Endodermal cell (in vitro differentiated cells): Measurements from ENCODE around the gene TNIK. TPM values are rescaled to one million over a fixed set of nuclear protein-coding genes. Genes with fewer than 3 reads are reported as not detected.

Experiments
- DNase-seq: peaks from one replicate; pipeline ENCODE4 v3.0.0-alpha.2; 2017
- H3K27ac ChIP-seq: 2 replicates; pipeline ENCODE4 v1.5.1; 2013; ENCODE audit warnings: mild to moderate bottlenecking, low read depth, low read length, moderate library complexity
- H3K27me3 ChIP-seq: 2 replicates; pipeline ENCODE4 v1.6.1; 2013; ENCODE audit warnings: mild to moderate bottlenecking, low read length, moderate library complexity; ENCODE audit not compliant: insufficient read depth, control insufficient read depth, poor library complexity, severe bottlenecking
- H3K36me3 ChIP-seq: 2 replicates; pipeline ENCODE4 v1.7.0; 2013; ENCODE audit warnings: mild to moderate bottlenecking, low read length, moderate library complexity; ENCODE audit not compliant: control insufficient read depth, insufficient read depth
- H3K4me1 ChIP-seq: one replicate; pipeline ENCODE4 v1.7.0; 2013; ENCODE audit warnings: low read length; ENCODE audit not compliant: control insufficient read depth, insufficient read depth
- H3K4me3 ChIP-seq: 2 replicates; pipeline ENCODE4 v1.5.1; 2013; ENCODE audit warnings: mild to moderate bottlenecking, low read length, moderate library complexity
- H3K9ac ChIP-seq: 2 replicates; pipeline ENCODE4 v1.6.1; 2013; ENCODE audit warnings: mild to moderate bottlenecking, low read length, moderate library complexity; ENCODE audit not compliant: poor library complexity, severe bottlenecking; ENCODE audit errors: extremely low read depth
- H3K9me3 ChIP-seq: 2 replicates; pipeline ENCODE4 v1.6.1; 2013; ENCODE audit warnings: mild to moderate bottlenecking, low read length, moderate library complexity; ENCODE audit not compliant: control insufficient read depth
- H3K27ac Mint-ChIP-seq: 2 replicates; pipeline ENCODE4 v1.8.0; 2020; ENCODE audit warnings: mixed read lengths
- H3K27me3 Mint-ChIP-seq: 2 replicates; pipeline ENCODE4 v1.8.0; 2021; ENCODE audit warnings: mild to moderate bottlenecking, mixed read lengths; ENCODE audit not compliant: insufficient read depth
- H3K36me3 Mint-ChIP-seq: 2 replicates; pipeline ENCODE4 v1.8.0; 2020; ENCODE audit warnings: low read depth, mixed read lengths
- H3K4me1 Mint-ChIP-seq: 2 replicates; pipeline ENCODE4 v1.8.0; 2020; ENCODE audit warnings: mixed read lengths
- H3K4me3 Mint-ChIP-seq: 2 replicates; pipeline ENCODE4 v1.8.0; 2020; ENCODE audit warnings: mild to moderate bottlenecking, moderate library complexity, mixed read lengths
- H3K9me3 Mint-ChIP-seq: 2 replicates; pipeline ENCODE4 v1.8.0; 2020; ENCODE audit warnings: mild to moderate bottlenecking, mixed read lengths
- CTCF ChIP-seq: fragments of 200-600 bp; sonication (generic); conservative IDR thresholded peaks from 2 replicates; pipeline ENCODE4 v1.5.0; 2021; ENCODE audit warnings: antibody characterized with exemption, mild to moderate bottlenecking
- WGBS, 2 experiments: methylation state at CpG; one replicate each; pipeline versions ENCODE4 v1.1.5 to v1.1.7; 2013; ENCODE audit warnings: missing lambda C conversion rate in 2 of 2, mixed read lengths in 1 of 2; ENCODE audit not compliant: insufficient coverage in 1 of 2, insufficient read length in 1 of 2; 5-methylcytosine and 5-hydroxymethylcytosine counted together
- total RNA-seq, 2 donors: library from RNA; stranded (reverse); fragmentation: NEBNext Ultra II Directional in 1 of 2; extraction: Animal tissue kit (Norgen Biotek cat#: 25700) in 1 of 2; gene quantifications; 2 replicates in 1 of 2; 3 replicates in 1 of 2; pipeline ENCODE4 v1.2.1, GENCODE V29; 2021

The TNIK gene
- total RNA-seq, 2 donors from 2014 or later, result 12.2 to 14.9 TPM

- H3K36me3 Mint-ChIP-seq, result no peaks in the 10 kb centered on the region
- 100% methylated on average over 1 to 2 of the region's 2 CpGs for WGBS, 2 experiments
These were observed 101.4 kb downstream of the TNIK start for GRCh38 chr3:171358881-171359198.

GRCh38 chr3:171358181-171358880 is 101.9 kb downstream of the TNIK start:
- Histone ChIP-seq H3K9me3 (no peaks in the 10 kb centered on the region), H3K4me1 (no peaks in the 10 kb centered on the region), H3K27ac (no peak overlapping the region), H3K9ac (no peak overlapping the region), H3K36me3 (no peaks in the 10 kb centered on the region), H3K4me3 (no peak overlapping the region), H3K27me3 (peaks cover 98% of the 10 kb centered on the region)
- Mint-ChIP-seq H3K4me1 (peaks cover 23% of the 10 kb centered on the region), H3K36me3 (no peaks in the 10 kb centered on the region), H3K4me3 (no peak overlapping the region), H3K9me3 (no peaks in the 10 kb centered on the region), H3K27ac (no peak overlapping the region), H3K27me3 (peaks cover 93% of the 10 kb centered on the region)
- WGBS, 2 experiments, result 95% methylated on average over 8 to 10 of the region's 10 CpGs
- no peak for TF ChIP-seq CTCF
- no peak for DNase-seq

More at GRCh38 chr3:171358881-171359198, 101.4 kb downstream of the TNIK start:
- DNase-seq, result no peak
- peaks cover 23% of the 10 kb centered on the region for H3K4me1 Mint-ChIP-seq
- H3K27me3 Mint-ChIP-seq, result peaks cover 88% of the 10 kb centered on the region
- no peak overlapping the region for H3K27ac ChIP-seq
- H3K27me3 ChIP-seq, result peaks cover 93% of the 10 kb centered on the region
- no peak for TF ChIP-seq CTCF
- H3K9me3 ChIP-seq, result no peaks in the 10 kb centered on the region
- H3K9me3 Mint-ChIP-seq, result no peaks in the 10 kb centered on the region
- H3K4me3 ChIP-seq, result no peak overlapping the region
- no peak overlapping the region for H3K27ac Mint-ChIP-seq
- no peaks in the 10 kb centered on the region for H3K36me3 ChIP-seq
- H3K4me3 Mint-ChIP-seq, result no peak overlapping the region
- no peak overlapping the region for H3K9ac ChIP-seq
- H3K4me1 ChIP-seq, result no peaks in the 10 kb centered on the region

- 89 to 94% methylated on average over 4 to 8 of the region's 8 CpGs for WGBS, 2 experiments
- Histone ChIP-seq H3K36me3 (no peaks in the 10 kb centered on the region), H3K4me3 (no peak overlapping the region), H3K4me1 (no peaks in the 10 kb centered on the region), H3K9me3 (no peaks in the 10 kb centered on the region), H3K27me3 (peaks cover 100% of the 10 kb centered on the region), H3K9ac (no peak overlapping the region), H3K27ac (no peak overlapping the region)
- Mint-ChIP-seq H3K4me1 (peaks cover 25% of the 10 kb centered on the region), H3K27ac (no peak overlapping the region), H3K4me3 (no peak overlapping the region), H3K9me3 (no peaks in the 10 kb centered on the region), H3K27me3 (peaks cover 94% of the 10 kb centered on the region), H3K36me3 (no peaks in the 10 kb centered on the region)
- TF ChIP-seq CTCF, result no peak
- DNase-seq, result no peak
These were observed 102.5 kb downstream of the TNIK start for GRCh38 chr3:171357721-171358120.
